Mesendoderm (in vitro differentiated cells): ENCODE results near the gene PYGB. TPM values are rescaled to one million over a fixed set of nuclear protein-coding genes. Genes with fewer than 3 reads are reported as not detected.

ENCODE experiments used
- DNase-seq: peaks from one replicate; pipeline ENCODE4 v3.0.0; 2013
- H2AK5ac ChIP-seq: 2 replicates; pipeline ENCODE4 v1.6.1; 2013; ENCODE audit warnings: low read length, inconsistent platforms
- H2BK120ac ChIP-seq: 2 replicates; pipeline ENCODE4 v1.6.1; 2013; ENCODE audit warnings: low read depth, mild to moderate bottlenecking, low read length, moderate library complexity, mixed read lengths
- H2BK15ac ChIP-seq: replicated peaks from 2 replicates; pipeline ENCODE4 v1.6.1; 2013; ENCODE audit warnings: low read depth, mild to moderate bottlenecking, moderate library complexity
- H2BK5ac ChIP-seq: 2 replicates; pipeline ENCODE4 v1.6.1; 2013; ENCODE audit warnings: low read length, inconsistent platforms
- H3K18ac ChIP-seq: 2 replicates; pipeline ENCODE4 v1.6.1; 2013; ENCODE audit warnings: mild to moderate bottlenecking, low read length, mixed read lengths
- H3K23ac ChIP-seq: one replicate; pipeline ENCODE4 v1.6.1; 2013; ENCODE audit warnings: low read length
- H3K27ac ChIP-seq: 2 replicates; pipeline ENCODE4 v1.5.1; 2013; ENCODE audit warnings: low read depth, mild to moderate bottlenecking, inconsistent platforms, low read length, moderate library complexity
- H3K27me3 ChIP-seq: 2 replicates; pipeline ENCODE4 v1.6.1; 2013; ENCODE audit warnings: low read length, control low read depth, mild to moderate bottlenecking, inconsistent platforms; ENCODE audit not compliant: insufficient read depth, poor library complexity
- H3K36me3 ChIP-seq: 2 replicates; pipeline ENCODE4 v1.6.1; 2013; ENCODE audit warnings: low read length, inconsistent platforms; ENCODE audit not compliant: control insufficient read depth, insufficient read depth
- H3K4ac ChIP-seq: one replicate; pipeline ENCODE4 v1.6.1; 2013; ENCODE audit warnings: low read depth, mild to moderate bottlenecking, low read length, moderate library complexity
- H3K4me1 ChIP-seq: 2 replicates; pipeline ENCODE4 v1.6.1; 2013; ENCODE audit warnings: low read depth, low read length, inconsistent platforms; ENCODE audit not compliant: control insufficient read depth
- H3K4me2 ChIP-seq: 2 replicates; pipeline ENCODE4 v1.6.1; 2013; ENCODE audit warnings: low read length
- H3K4me3 ChIP-seq: 2 replicates; pipeline ENCODE4 v1.5.1; 2013; ENCODE audit warnings: mild to moderate bottlenecking, low read length
- H3K56ac ChIP-seq: one replicate; pipeline ENCODE4 v1.6.1; 2013; ENCODE audit warnings: low read length
- H3K79me1 ChIP-seq: 2 replicates; pipeline ENCODE4 v1.6.1; 2013; ENCODE audit warnings: low read length, inconsistent platforms
- H3K79me2 ChIP-seq: 2 replicates; pipeline ENCODE4 v1.6.1; 2013; ENCODE audit warnings: mild to moderate bottlenecking, low read length; ENCODE audit not compliant: control insufficient read depth, insufficient read depth
- H3K9ac ChIP-seq: 2 replicates; pipeline ENCODE4 v1.6.1; 2013; ENCODE audit warnings: low read length, inconsistent platforms
- H4K5ac ChIP-seq: one replicate; pipeline ENCODE4 v1.6.1; 2013; ENCODE audit warnings: low read length
- H4K8ac ChIP-seq: one replicate; pipeline ENCODE4 v1.6.1; 2013; ENCODE audit warnings: low read depth, mild to moderate bottlenecking, control low read depth, low read length, moderate library complexity
- WGBS: extraction: QIAGEN DNeasy Blood & Tissue Kit; methylation state at CpG from one replicate; pipeline ENCODE4 v1.1.7; 2013; ENCODE audit warnings: low lambda C conversion rate, missing lambda C conversion rate; ENCODE audit not compliant: insufficient coverage; ENCODE audit errors: extremely low coverage; 5-methylcytosine and 5-hydroxymethylcytosine counted together
- small RNA-seq: library from polyadenylated mRNA; stranded (forward); fragments of <200 nt; extraction: miRNeasy Mini kit (QIAGEN cat#:217004); gene quantifications from one replicate; pipeline ENCODE3, GENCODE V24; 2013; ENCODE audit not compliant: insufficient read depth

The PYGB gene

GRCh38 chr20:25344634-25345033 lies 96.7 kb downstream of the PYGB start:
- Histone ChIP-seq H3K27me3 (no peaks in the 10 kb centered on the region), H2BK15ac (no peak overlapping the region), H3K79me2 (peaks cover 14% of the 10 kb centered on the region), H3K4ac (no peak overlapping the region), H3K4me3 (no peak overlapping the region), H2AK5ac (no peak overlapping the region), H3K9ac (no peak overlapping the region), H2BK5ac (no peak overlapping the region), H3K79me1 (peaks cover 18% of the 10 kb centered on the region), H3K4me1 (peaks cover 2% of the 10 kb centered on the region), H3K4me2 (no peak overlapping the region), H2BK120ac (no peak overlapping the region), H4K8ac (no peak overlapping the region), H4K5ac (no peak overlapping the region), H3K56ac (no peak overlapping the region), H3K18ac (no peak overlapping the region), H3K23ac (no peak overlapping the region), H3K36me3 (no peaks in the 10 kb centered on the region), H3K27ac (no peak overlapping the region)
- WGBS: no CpG with 5 or more reads among the region's 3 CpGs
- DNase-seq: no peak

- DNase-seq: no peak
- no peaks in the 10 kb centered on the region for H3K4me1 ChIP-seq
- H3K4me3 ChIP-seq: no peak overlapping the region
- no peak overlapping the region for H4K8ac ChIP-seq
- no peak overlapping the region for H3K56ac ChIP-seq
- no peak overlapping the region for H2AK5ac ChIP-seq
- H3K18ac ChIP-seq: no peak overlapping the region
- WGBS: no CpG with 5 or more reads among the region's 1 CpG
- peaks cover 15% of the 10 kb centered on the region for H3K79me1 ChIP-seq
- no peak overlapping the region for H2BK15ac ChIP-seq
- H3K23ac ChIP-seq: no peak overlapping the region
- H3K4ac ChIP-seq: no peak overlapping the region
- no peak overlapping the region for H2BK120ac ChIP-seq
- H2BK5ac ChIP-seq: no peak overlapping the region
- H3K4me2 ChIP-seq: no peak overlapping the region
- no peaks in the 10 kb centered on the region for H3K27me3 ChIP-seq
- no peak overlapping the region for H4K5ac ChIP-seq
- H3K9ac ChIP-seq: no peak overlapping the region
- no peak overlapping the region for H3K27ac ChIP-seq
- H3K79me2 ChIP-seq: peaks cover 12% of the 10 kb centered on the region
- no peaks in the 10 kb centered on the region for H3K36me3 ChIP-seq
Observed at GRCh38 chr20:25345721-25346120, 97.8 kb downstream of the PYGB start.

GRCh38 chr20:25346349-25346748 lies 98.5 kb downstream of the PYGB start:
- Histone ChIP-seq H4K5ac (no peak overlapping the region), H3K27ac (no peak overlapping the region), H3K4me3 (no peak overlapping the region), H3K56ac (no peak overlapping the region), H2BK120ac (no peak overlapping the region), H3K23ac (no peak overlapping the region), H2AK5ac (no peak overlapping the region), H2BK15ac (no peak overlapping the region), H3K79me2 (peaks cover 11% of the 10 kb centered on the region), H2BK5ac (no peak overlapping the region), H3K18ac (no peak overlapping the region), H3K9ac (no peak overlapping the region), H3K4me1 (no peaks in the 10 kb centered on the region), H4K8ac (no peak overlapping the region), H3K27me3 (no peaks in the 10 kb centered on the region), H3K36me3 (no peaks in the 10 kb centered on the region), H3K4me2 (no peak overlapping the region), H3K4ac (no peak overlapping the region), H3K79me1 (peaks cover 15% of the 10 kb centered on the region)
- no CpG with 5 or more reads among the region's 6 CpGs for WGBS
- DNase-seq: no peak

Small RNA genes lying within 50 kb of the gene (small RNA-seq; reads per million reads assigned to genes)
- gene AL035252.4: not detected
- gene AL121772.2: not detected
- not detected for gene RF00019
